B cell (primary cell): ENCODE measurements around the gene MOGAT3. TPM values are rescaled to one million over a fixed set of nuclear protein-coding genes. Genes with fewer than 3 reads are reported as not detected.

Source experiments
- ATAC-seq: fragments of 200-7000 bp; cut with Tn5 transposase; one replicate; pipeline ENCODE4 v1.10.0; 2021; ENCODE audit warnings: low read depth, mild to moderate bottlenecking, moderate number of reproducible peaks, moderate library complexity
- CTCF ChIA-PET: fragments of 350-600 bp; sonication (Branson Sonifier 250); formaldehyde crosslinking; loops from one replicate; lab custom pipeline; 2021; ENCODE audit warnings: antibody characterized with exemption, inconsistent platforms; lab: Charles Lee
- POLR2A ChIA-PET: fragments of 350-600 bp; sonication (Branson Sonifier 250); formaldehyde crosslinking; loops from one replicate; lab custom pipeline; 2021; ENCODE audit warnings: antibody characterized with exemption; lab: Charles Lee
- DNase-seq: peaks from one replicate; pipeline ENCODE4 v3.0.0; 2013
- H2AFZ ChIP-seq: 2 replicates; pipeline ENCODE4 v1.6.1; 2012; ENCODE audit warnings: mild to moderate bottlenecking, low read depth, low read length; ENCODE audit not compliant: insufficient read depth, poor library complexity, severe bottlenecking
- H3K27ac ChIP-seq, 2 donors: 1 replicate in 1 of 2; 2 replicates in 1 of 2; pipeline ENCODE4 v1.5.1; 2012 to 2013; ENCODE audit warnings: low read length in 2 of 2, mild to moderate bottlenecking in 2 of 2, moderate library complexity in 1 of 2
- H3K27me3 ChIP-seq, 4 experiments: fragments of 200-600 bp in 1 of 4; sonication (generic) in 1 of 4; replicated peaks in 1 of 4; 1 replicate in 2 of 4; 2 replicates in 2 of 4; pipeline versions ENCODE4 v1.6.1 to v1.7.0; 2013 to 2016; ENCODE audit warnings: low read length in 3 of 4, mild to moderate bottlenecking in 2 of 4, mixed read lengths in 1 of 4, moderate library complexity in 1 of 4; ENCODE audit not compliant: insufficient read depth in 4 of 4, control insufficient read depth in 3 of 4; ENCODE audit errors: control extremely low read depth in 1 of 4
- H3K36me3 ChIP-seq, 2 experiments: replicated peaks in 1 of 2; 1 replicate in 1 of 2; 2 replicates in 1 of 2; pipeline versions ENCODE4 v1.6.1 to v1.7.1; 2013; ENCODE audit warnings: low read length in 1 of 2; ENCODE audit not compliant: insufficient read depth in 2 of 2, control insufficient read depth in 1 of 2; ENCODE audit errors: control extremely low read depth in 1 of 2, extremely low read depth in 1 of 2
- H3K4me1 ChIP-seq, 2 donors: fragments of 200-600 bp in 1 of 2; sonication (generic) in 1 of 2; 1 replicate in 1 of 2; 2 replicates in 1 of 2; pipeline versions ENCODE4 v1.5.1 to v1.6.1; 2013 to 2017; ENCODE audit warnings: low read length in 2 of 2; ENCODE audit not compliant: control insufficient read depth in 2 of 2, insufficient read depth in 2 of 2
- H3K4me2 ChIP-seq: replicated peaks from 2 replicates; pipeline ENCODE3; 2012; ENCODE audit warnings: mild to moderate bottlenecking, low read depth, low read length; ENCODE audit not compliant: poor library complexity, severe bottlenecking
- H3K4me3 ChIP-seq, 5 experiments: fragments of 200-600 bp in 1 of 5; sonication (generic) in 1 of 5; 1 replicate in 3 of 5; 2 replicates in 2 of 5; pipeline versions ENCODE4 v1.5.1 to v1.7.0; 2011 to 2016; ENCODE audit warnings: low read length in 4 of 5, mild to moderate bottlenecking in 4 of 5, low read depth in 2 of 5, control low read depth in 1 of 5, moderate library complexity in 1 of 5; ENCODE audit not compliant: insufficient read depth in 1 of 5; ENCODE audit errors: control extremely low read depth in 1 of 5, extremely low read depth in 1 of 5
- H3K79me2 ChIP-seq: fragments of 200-600 bp; sonication (generic); one replicate; pipeline ENCODE4 v1.6.0; 2016; ENCODE audit warnings: low read length; ENCODE audit not compliant: control insufficient read depth, insufficient read depth
- H3K9ac ChIP-seq: fragments of 200-600 bp; sonication (generic); 2 replicates; pipeline ENCODE4 v1.6.1; 2017; ENCODE audit warnings: mild to moderate bottlenecking, low read length, moderate library complexity
- H3K9me3 ChIP-seq, 3 donors: one replicate each; pipeline versions ENCODE4 v1.6.1 to v1.7.1; 2013; ENCODE audit warnings: low read length in 2 of 3; ENCODE audit not compliant: control insufficient read depth in 2 of 3, insufficient read depth in 1 of 3; ENCODE audit errors: control extremely low read depth in 1 of 3
- H4K20me1 ChIP-seq: 2 replicates; pipeline ENCODE4 v1.6.0; 2012; ENCODE audit warnings: mild to moderate bottlenecking, low read length; ENCODE audit not compliant: insufficient read depth, control insufficient read depth, poor library complexity, severe bottlenecking
- H3K27ac Mint-ChIP-seq: one replicate; pipeline ENCODE4 v1.8.0; 2021; ENCODE audit warnings: mixed read lengths
- H3K27me3 Mint-ChIP-seq: one replicate; pipeline ENCODE4 v1.8.0; 2021; ENCODE audit warnings: mixed read lengths
- H3K4me1 Mint-ChIP-seq: one replicate; pipeline ENCODE4 v1.8.0; 2021; ENCODE audit warnings: mixed read lengths
- H3K4me3 Mint-ChIP-seq: one replicate; pipeline ENCODE4 v1.8.0; 2021; ENCODE audit warnings: mixed read lengths
- H3K9me3 Mint-ChIP-seq: one replicate; pipeline ENCODE4 v1.8.0; 2022; ENCODE audit warnings: mixed read lengths; ENCODE audit not compliant: insufficient read depth
- EZH2 ChIP-seq: IDR thresholded peaks from 2 replicates; pipeline ENCODE4 v1.6.1; 2012; ENCODE audit warnings: borderline replicate concordance, low read depth, mild to moderate bottlenecking, moderate library complexity, low read length; ENCODE audit not compliant: insufficient read depth, poor library complexity, severe bottlenecking
- WGBS: methylation state at CpG from one replicate; pipeline ENCODE4 v1.1.5; 2013; ENCODE audit warnings: missing lambda C conversion rate; ENCODE audit not compliant: insufficient coverage; 5-methylcytosine and 5-hydroxymethylcytosine counted together
- intact Hi-C: fragments of 100-400 bp; cut with micrococcal nuclease; formaldehyde crosslinking; loops from one replicate; pipeline ENCODE4 v1.10.0; 2022
- polyA plus RNA-seq: library from polyadenylated mRNA; depleted of rRNA; stranded (reverse); fragments of >200 nt; gene quantifications from 2 replicates; pipeline ENCODE4 v1.2.3, GENCODE V29; 2012
- total RNA-seq, 2 donors: library from RNA; stranded (reverse); fragments of 120-200 nt in 1 of 2; gene quantifications; 1 replicate in 1 of 2; 2 replicates in 1 of 2; pipeline versions ENCODE4 v1.2.3 to v1.2.4, GENCODE V29; 2013 to 2022
- TF ChIP-seq, protein P1 (sequence below): fragments of 200-600 bp; IDR thresholded peaks from one replicate; pipeline ENCODE4 v1.8.0; 2022; ENCODE audit warnings: antibody characterized with exemption, mild to moderate bottlenecking

MOGAT3 gene
- total and polyA plus RNA-seq, 2 donors (not counting 1 experiment from before 2014, with no cell fraction given), result not detected

DNA sequence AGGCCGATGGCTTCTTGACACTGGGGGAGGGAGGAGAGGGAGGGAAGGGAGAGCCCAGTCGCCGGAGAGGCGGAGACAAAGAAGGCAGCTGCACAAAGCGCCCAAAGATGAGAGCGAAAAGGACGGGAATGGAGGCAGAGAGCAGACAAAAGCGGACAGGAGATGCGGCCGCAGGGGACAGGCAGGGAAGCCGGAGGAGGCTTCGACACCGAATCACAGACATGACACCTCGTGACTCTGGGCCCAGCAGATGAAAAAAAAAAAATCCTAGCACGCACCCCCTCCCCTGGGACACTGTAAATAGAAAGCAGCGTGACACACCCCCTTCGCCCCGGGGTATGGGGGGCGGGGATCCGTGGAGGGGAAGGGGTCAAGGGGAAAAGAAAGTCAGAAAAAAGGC, 21.7 kb downstream of the MOGAT3 start:
- Mint-ChIP-seq H3K4me1 (peaks cover 25% of the 10 kb centered on the region), H3K4me3 (peak overlapping the region; percentile 73), H3K27me3 (peaks cover 67% of the 10 kb centered on the region), H3K27ac (peak overlapping the region; percentile 32), H3K9me3 (no peaks in the 10 kb centered on the region)
- Histone ChIP-seq H3K27me3 (peaks cover 0 to 83% (median 47%) of the 10 kb centered on the region in 4 experiments), H3K4me2 (peak overlapping the region; percentile 66), H3K4me1 (peaks cover 23 to 24% of the 10 kb centered on the region in 2 donors), H3K36me3 (no peaks in the 10 kb centered on the region), H2AFZ (no peak overlapping the region), H3K27ac (no peak overlapping the region), H3K79me2 (no peaks in the 10 kb centered on the region), H3K9me3 (peaks cover 0 to 6% (median 0%) of the 10 kb centered on the region in 3 donors), H3K9ac (peak overlapping the region; percentile 26), H4K20me1 (no peaks in the 10 kb centered on the region), H3K4me3 (peak overlapping the region in 1 of 5 experiments; percentile 29)
- WGBS, result 6% methylated on average over 10 of the region's 20 CpGs
- intact Hi-C loops, result no loop called here
- ATAC-seq (peak; percentile 15), DNase-seq (peak; percentile 38)
- ChIA-PET POLR2A (interaction anchor here (0.6 kb wide), 1 partner anchor 327 kb away, joined by 7 read pairs; the partner anchor contains the start of gene SLC12A9), CTCF (no interaction called here)
- no peak for TF ChIP-seq EZH2
- TF ChIP-seq, protein P1, sequence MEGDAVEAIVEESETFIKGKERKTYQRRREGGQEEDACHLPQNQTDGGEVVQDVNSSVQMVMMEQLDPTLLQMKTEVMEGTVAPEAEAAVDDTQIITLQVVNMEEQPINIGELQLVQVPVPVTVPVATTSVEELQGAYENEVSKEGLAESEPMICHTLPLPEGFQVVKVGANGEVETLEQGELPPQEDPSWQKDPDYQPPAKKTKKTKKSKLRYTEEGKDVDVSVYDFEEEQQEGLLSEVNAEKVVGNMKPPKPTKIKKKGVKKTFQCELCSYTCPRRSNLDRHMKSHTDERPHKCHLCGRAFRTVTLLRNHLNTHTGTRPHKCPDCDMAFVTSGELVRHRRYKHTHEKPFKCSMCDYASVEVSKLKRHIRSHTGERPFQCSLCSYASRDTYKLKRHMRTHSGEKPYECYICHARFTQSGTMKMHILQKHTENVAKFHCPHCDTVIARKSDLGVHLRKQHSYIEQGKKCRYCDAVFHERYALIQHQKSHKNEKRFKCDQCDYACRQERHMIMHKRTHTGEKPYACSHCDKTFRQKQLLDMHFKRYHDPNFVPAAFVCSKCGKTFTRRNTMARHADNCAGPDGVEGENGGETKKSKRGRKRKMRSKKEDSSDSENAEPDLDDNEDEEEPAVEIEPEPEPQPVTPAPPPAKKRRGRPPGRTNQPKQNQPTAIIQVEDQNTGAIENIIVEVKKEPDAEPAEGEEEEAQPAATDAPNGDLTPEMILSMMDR, result no peak

DNA sequence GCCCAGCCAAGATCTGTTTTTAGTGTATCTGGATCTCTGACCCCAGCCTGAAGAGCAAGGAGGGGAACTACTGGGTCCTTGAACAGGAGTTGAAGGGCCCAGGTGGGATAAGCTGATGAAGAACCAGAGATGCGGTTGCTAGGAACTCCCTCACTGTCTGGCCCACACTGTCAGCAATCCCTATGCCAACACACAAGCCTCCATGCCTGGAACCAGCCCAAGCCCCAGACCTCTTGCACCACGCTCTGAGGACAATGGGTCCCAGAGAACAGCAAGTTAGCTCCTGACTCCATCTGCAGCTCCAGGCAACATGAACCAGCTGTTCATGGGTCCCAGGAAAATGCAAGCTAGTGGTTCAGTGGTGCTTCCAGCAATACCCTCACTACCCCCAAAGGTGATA, 23.2 kb downstream of the MOGAT3 start:
- Mint-ChIP-seq H3K27me3 (peaks cover 73% of the 10 kb centered on the region), H3K4me1 (peaks cover 33% of the 10 kb centered on the region), H3K27ac (no peak overlapping the region), H3K9me3 (no peaks in the 10 kb centered on the region), H3K4me3 (no peak overlapping the region)
- no peak overlapping the region for H3K4me2 ChIP-seq
- 82% methylated on average over 1 of the region's 2 CpGs for WGBS
- POLR2A ChIA-PET, result no interaction called here
- no peaks in the 10 kb centered on the region for H3K79me2 ChIP-seq
- H2AFZ ChIP-seq, result no peak overlapping the region
- intact Hi-C loops, result no loop called here
- H3K36me3 ChIP-seq, result no peaks in the 10 kb centered on the region
- H3K4me3 ChIP-seq, result no peak overlapping the region
- ATAC-seq (no peak), DNase-seq (no peak)
- peaks cover 0 to 21% (median 1%) of the 10 kb centered on the region in 3 donors for H3K9me3 ChIP-seq
- no peak overlapping the region for H3K27ac ChIP-seq
- H3K4me1 ChIP-seq, result peaks cover 37 to 38% of the 10 kb centered on the region in 2 donors
- CTCF ChIA-PET, result interaction anchor here (3.2 kb wide), 1 partner anchor 15 kb away, joined by 13 read pairs; no protein-coding TSS in a partner anchor
- no peak overlapping the region for H3K9ac ChIP-seq
- TF ChIP-seq EZH2, result no peak
- TF ChIP-seq, protein P1, result no peak
- H3K27me3 ChIP-seq, result peaks cover 0 to 91% (median 58%) of the 10 kb centered on the region in 4 experiments
- H4K20me1 ChIP-seq, result no peaks in the 10 kb centered on the region
